Subcutaneous adipose tissue (tissue), 4 donors: ENCODE results near the gene HIVEP3. TPM values are rescaled to one million over a fixed set of nuclear protein-coding genes. Genes with fewer than 3 reads are reported as not detected.

Experiments used
- total RNA-seq, 4 donors: library from RNA; depleted of rRNA; stranded (reverse); fragments of >200 nt; gene quantifications; one replicate each; pipeline ENCODE4 v1.1.0, GENCODE V29; 2016
- TF ChIP-seq, protein P1 (sequence below): fragments of 450-650 bp; IDR thresholded peaks from one replicate; pipeline ENCODE4 v1.5.1; 2016; ENCODE audit warnings: low read depth, mild to moderate bottlenecking, control low read depth, antibody characterized with exemption, moderate library complexity

The HIVEP3 gene
- total RNA-seq, 4 donors from 2014 or later, result 2.4 to 9.6 (median 5.0) TPM

DNA sequence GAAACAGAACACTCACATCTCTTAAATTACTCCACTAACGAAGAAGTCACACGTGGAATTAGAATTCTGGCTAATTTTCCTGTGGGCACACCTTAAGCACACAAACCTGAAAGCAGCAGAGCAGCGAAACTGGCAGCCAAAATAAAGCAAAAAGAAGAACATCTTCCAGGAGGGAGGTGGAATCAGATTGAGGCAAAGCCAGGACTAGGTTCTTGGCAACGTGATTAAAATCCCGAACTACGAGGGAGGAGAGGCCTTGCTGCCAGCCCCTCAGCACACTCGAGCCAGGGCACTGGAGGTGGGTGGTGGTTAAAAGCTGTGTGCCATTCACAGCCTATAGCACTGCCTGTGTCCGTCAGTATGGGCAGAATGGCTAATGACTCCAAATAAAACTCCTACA lies 58.0 kb downstream of the HIVEP3 start:
- TF ChIP-seq, protein P1, sequence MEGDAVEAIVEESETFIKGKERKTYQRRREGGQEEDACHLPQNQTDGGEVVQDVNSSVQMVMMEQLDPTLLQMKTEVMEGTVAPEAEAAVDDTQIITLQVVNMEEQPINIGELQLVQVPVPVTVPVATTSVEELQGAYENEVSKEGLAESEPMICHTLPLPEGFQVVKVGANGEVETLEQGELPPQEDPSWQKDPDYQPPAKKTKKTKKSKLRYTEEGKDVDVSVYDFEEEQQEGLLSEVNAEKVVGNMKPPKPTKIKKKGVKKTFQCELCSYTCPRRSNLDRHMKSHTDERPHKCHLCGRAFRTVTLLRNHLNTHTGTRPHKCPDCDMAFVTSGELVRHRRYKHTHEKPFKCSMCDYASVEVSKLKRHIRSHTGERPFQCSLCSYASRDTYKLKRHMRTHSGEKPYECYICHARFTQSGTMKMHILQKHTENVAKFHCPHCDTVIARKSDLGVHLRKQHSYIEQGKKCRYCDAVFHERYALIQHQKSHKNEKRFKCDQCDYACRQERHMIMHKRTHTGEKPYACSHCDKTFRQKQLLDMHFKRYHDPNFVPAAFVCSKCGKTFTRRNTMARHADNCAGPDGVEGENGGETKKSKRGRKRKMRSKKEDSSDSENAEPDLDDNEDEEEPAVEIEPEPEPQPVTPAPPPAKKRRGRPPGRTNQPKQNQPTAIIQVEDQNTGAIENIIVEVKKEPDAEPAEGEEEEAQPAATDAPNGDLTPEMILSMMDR, result no peak

DNA sequence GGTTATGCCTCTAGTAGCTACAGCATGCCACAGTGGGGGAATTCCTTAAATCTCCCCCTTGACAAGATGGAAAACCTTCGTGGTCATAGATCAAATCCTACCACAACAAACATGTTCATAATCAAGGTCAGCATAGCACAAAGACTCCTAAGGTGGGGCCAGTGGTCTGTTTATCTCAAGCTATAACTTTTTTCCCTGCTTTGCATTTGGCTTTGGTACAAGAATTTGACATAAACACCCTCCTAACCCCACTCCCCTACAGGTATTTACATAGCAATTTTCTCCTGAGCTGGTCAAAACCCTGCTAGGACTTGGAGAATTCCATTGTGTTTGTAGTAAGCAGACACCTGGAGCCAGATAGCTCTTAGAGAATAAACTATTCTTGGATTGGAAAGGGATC lies 58.5 kb downstream of the HIVEP3 start:
- TF ChIP-seq, protein P1, result no peak

DNA sequence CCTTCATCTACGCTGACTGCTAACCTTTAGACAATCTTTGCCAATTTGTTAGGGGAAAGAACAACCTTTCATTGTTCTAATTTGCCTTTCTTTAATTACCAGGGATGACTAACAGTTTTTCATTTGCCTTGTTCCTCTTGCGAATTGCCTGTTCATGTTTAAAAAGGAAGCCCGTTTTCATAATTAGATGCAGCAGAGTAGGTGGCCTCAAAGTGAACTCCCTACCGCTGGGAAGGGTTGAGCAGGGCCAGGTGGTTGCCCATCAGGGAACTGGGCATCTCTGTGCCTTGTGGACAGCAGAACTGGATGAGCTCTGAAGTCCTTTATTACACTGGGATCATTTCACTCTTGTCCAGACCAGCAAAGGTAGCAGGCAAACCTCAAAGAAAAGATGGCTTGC lies 59.0 kb downstream of the HIVEP3 start:
- TF ChIP-seq, protein P1, result no peak

DNA sequence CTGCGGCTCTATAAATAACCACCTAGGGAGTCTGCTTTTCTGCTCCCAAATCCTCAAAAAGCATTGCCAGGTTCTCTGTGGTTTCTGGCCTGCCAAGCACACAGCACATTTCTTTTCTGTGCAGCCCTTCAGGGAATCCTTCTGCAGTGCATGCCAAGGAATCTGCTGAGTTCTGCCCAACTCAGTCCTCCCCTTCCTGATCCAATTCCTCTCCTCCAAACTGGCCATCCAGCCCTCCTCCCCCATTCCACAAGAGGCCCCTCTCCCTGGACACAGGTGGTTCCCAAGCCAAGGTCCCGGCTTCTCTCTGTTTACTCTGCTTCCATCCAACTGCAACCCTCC lies 61.8 kb downstream of the HIVEP3 start:
- TF ChIP-seq, protein P1, result no peak

DNA sequence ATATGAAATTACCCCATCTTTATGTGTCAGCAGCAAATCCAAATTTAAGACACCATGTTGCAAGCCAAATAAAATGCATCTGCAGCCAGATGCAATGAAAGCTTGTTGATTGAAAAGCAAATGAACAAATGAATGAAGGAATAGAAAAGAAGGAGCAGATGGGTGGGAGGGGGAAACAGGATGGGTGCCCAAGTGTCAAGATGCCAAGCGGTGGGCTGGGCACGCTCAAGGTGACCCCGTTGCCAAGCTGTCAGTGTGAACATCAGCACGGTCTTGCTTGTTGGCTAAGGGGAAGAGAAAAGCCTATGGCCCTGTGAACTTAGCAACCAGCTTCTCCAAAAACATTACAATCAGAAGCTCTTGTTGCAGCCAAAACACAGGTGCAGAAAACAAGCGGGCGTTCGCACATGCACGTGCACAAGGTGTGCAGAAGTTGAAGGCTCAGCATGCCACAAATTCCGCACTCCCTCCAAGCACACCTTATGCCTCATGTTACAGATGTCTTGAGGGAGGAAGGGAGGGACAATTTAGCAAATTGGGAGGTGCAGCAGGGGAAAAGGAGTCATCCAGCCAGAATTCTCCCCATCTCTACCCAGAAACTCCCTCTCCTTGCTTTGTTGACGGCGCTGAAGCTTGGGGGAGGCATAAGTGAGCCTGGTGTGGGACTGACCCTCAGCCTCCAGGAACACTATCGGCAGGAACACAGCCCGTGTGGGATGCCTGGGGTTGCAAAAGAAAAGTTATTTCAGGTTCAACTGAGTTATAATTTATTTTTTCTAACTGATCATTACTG lies 62.4 kb downstream of the HIVEP3 start:
- TF ChIP-seq, protein P1, result no peak

DNA sequence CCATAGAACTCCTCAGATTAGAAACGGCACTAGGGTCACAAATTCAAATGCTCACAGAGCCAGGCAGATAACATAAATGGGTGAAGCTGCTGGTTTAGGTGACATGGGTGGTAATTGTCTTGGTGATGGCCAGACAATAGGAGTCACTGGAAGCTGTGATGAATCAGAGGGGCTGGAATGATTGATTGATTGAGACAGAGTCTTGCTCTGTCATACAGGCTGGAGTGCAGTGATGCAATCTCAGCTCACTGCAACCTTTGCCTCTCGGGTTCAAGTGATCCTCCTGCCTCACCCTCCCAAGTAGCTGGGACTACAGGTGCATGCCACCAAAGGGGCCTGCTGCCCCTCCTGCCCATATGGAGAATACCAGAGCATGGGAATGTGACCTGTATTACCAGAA lies 63.0 kb downstream of the HIVEP3 start:
- TF ChIP-seq, protein P1, result no peak

DNA sequence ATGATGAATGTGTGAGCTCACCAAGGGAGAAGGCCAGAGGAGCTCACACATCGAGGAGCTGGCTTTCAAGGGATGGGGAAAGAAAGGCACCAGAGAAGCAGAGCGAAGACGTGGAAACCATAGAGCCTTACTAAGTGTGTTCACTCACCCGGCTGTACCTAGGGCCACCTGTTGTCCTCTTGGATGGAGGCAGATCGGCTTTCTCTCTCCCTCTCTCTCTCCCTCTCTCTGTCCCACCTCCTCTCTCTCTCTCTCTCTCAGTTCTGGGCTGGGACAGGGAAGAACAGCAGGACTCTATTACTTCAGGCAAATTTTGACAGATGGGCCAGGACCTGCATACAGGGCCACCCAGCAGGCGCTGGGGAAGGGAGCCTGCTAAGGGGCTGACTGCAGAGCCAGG lies 64.8 kb downstream of the HIVEP3 start:
- TF ChIP-seq, protein P1, result no peak
